Measurements from ENCODE around the gene MRPL58.

Gene MRPL58

GRCh38 chr17:75061055-75061438, 48.6 kb downstream of the MRPL58 start:
- H3K9ac ChIP-seq (ENCODE audit: low read depth, low read length), result no peak overlapping the region
- no peaks in the 10 kb centered on the region for H3K9me3 ChIP-seq (ENCODE audit: control insufficient read depth, insufficient read depth, low read length)
- no peaks in the 10 kb centered on the region for H3K27me3 ChIP-seq (ENCODE audit: control insufficient read depth, insufficient read depth, low read length)

GRCh38 chr17:75061618-75062017, 49.1 kb downstream of the MRPL58 start:
- H3K4me3 ChIP-seq (ENCODE audit: low read depth, low read length), result no peak overlapping the region
- no peaks in the 10 kb centered on the region for H3K4me1 ChIP-seq (ENCODE audit: control insufficient read depth, insufficient read depth, low read length)
- no peaks in the 10 kb centered on the region for H3K9me3 ChIP-seq (ENCODE audit: control insufficient read depth, insufficient read depth, low read length)
- H3K9ac ChIP-seq (ENCODE audit: low read depth, low read length), result no peak overlapping the region
- H3K27me3 ChIP-seq (ENCODE audit: control insufficient read depth, insufficient read depth, low read length), result no peaks in the 10 kb centered on the region
- peaks cover 47% of the 10 kb centered on the region for H3K36me3 ChIP-seq (ENCODE audit: control insufficient read depth, insufficient read depth, low read length)

More at GRCh38 chr17:75061055-75061438, 48.6 kb downstream of the MRPL58 start:
- no peak overlapping the region for H3K4me3 ChIP-seq (ENCODE audit: low read depth, low read length)
- peaks cover 47% of the 10 kb centered on the region for H3K36me3 ChIP-seq (ENCODE audit: control insufficient read depth, insufficient read depth, low read length)
- H3K4me1 ChIP-seq (ENCODE audit: control insufficient read depth, insufficient read depth, low read length), result no peaks in the 10 kb centered on the region

GRCh38 chr17:75063201-75063600, 50.7 kb downstream of the MRPL58 start:
- Histone ChIP-seq H3K36me3 (ENCODE audit: control insufficient read depth, insufficient read depth, low read length) (peaks cover 47% of the 10 kb centered on the region), H3K4me1 (ENCODE audit: control insufficient read depth, insufficient read depth, low read length) (no peaks in the 10 kb centered on the region), H3K27me3 (ENCODE audit: control insufficient read depth, insufficient read depth, low read length) (no peaks in the 10 kb centered on the region), H3K4me3 (ENCODE audit: low read depth, low read length) (no peak overlapping the region), H3K9me3 (ENCODE audit: control insufficient read depth, insufficient read depth, low read length) (no peaks in the 10 kb centered on the region), H3K9ac (ENCODE audit: low read depth, low read length) (no peak overlapping the region)

GRCh38 chr17:75063626-75064025, 51.2 kb downstream of the MRPL58 start:
- no peaks in the 10 kb centered on the region for H3K4me1 ChIP-seq (ENCODE audit: control insufficient read depth, insufficient read depth, low read length)
- H3K4me3 ChIP-seq (ENCODE audit: low read depth, low read length), result no peak overlapping the region
- H3K9ac ChIP-seq (ENCODE audit: low read depth, low read length), result no peak overlapping the region
- H3K9me3 ChIP-seq (ENCODE audit: control insufficient read depth, insufficient read depth, low read length), result no peaks in the 10 kb centered on the region
- H3K27me3 ChIP-seq (ENCODE audit: control insufficient read depth, insufficient read depth, low read length), result no peaks in the 10 kb centered on the region
- peaks cover 45% of the 10 kb centered on the region for H3K36me3 ChIP-seq (ENCODE audit: control insufficient read depth, insufficient read depth, low read length)

GRCh38 chr17:75064040-75064439, 51.6 kb downstream of the MRPL58 start:
- Histone ChIP-seq H3K4me1 (ENCODE audit: control insufficient read depth, insufficient read depth, low read length) (no peaks in the 10 kb centered on the region), H3K4me3 (ENCODE audit: low read depth, low read length) (no peak overlapping the region), H3K36me3 (ENCODE audit: control insufficient read depth, insufficient read depth, low read length) (peaks cover 45% of the 10 kb centered on the region), H3K9me3 (ENCODE audit: control insufficient read depth, insufficient read depth, low read length) (no peaks in the 10 kb centered on the region), H3K9ac (ENCODE audit: low read depth, low read length) (no peak overlapping the region), H3K27me3 (ENCODE audit: control insufficient read depth, insufficient read depth, low read length) (no peaks in the 10 kb centered on the region)

- H3K9ac ChIP-seq (ENCODE audit: low read depth, low read length), result no peak overlapping the region
- H3K27me3 ChIP-seq (ENCODE audit: control insufficient read depth, insufficient read depth, low read length), result no peaks in the 10 kb centered on the region
- no peaks in the 10 kb centered on the region for H3K9me3 ChIP-seq (ENCODE audit: control insufficient read depth, insufficient read depth, low read length)
- no peak overlapping the region for H3K4me3 ChIP-seq (ENCODE audit: low read depth, low read length)
- peaks cover 41% of the 10 kb centered on the region for H3K36me3 ChIP-seq (ENCODE audit: control insufficient read depth, insufficient read depth, low read length)
- no peaks in the 10 kb centered on the region for H3K4me1 ChIP-seq (ENCODE audit: control insufficient read depth, insufficient read depth, low read length)
Measured at GRCh38 chr17:75064460-75064859, 52.0 kb downstream of the MRPL58 start.

- H3K9me3 ChIP-seq (ENCODE audit: control insufficient read depth, insufficient read depth, low read length), result no peaks in the 10 kb centered on the region
- no peaks in the 10 kb centered on the region for H3K27me3 ChIP-seq (ENCODE audit: control insufficient read depth, insufficient read depth, low read length)
- no peaks in the 10 kb centered on the region for H3K4me1 ChIP-seq (ENCODE audit: control insufficient read depth, insufficient read depth, low read length)
- peaks cover 37% of the 10 kb centered on the region for H3K36me3 ChIP-seq (ENCODE audit: control insufficient read depth, insufficient read depth, low read length)
- H3K9ac ChIP-seq (ENCODE audit: low read depth, low read length), result no peak overlapping the region
- no peak overlapping the region for H3K4me3 ChIP-seq (ENCODE audit: low read depth, low read length)
Measured at GRCh38 chr17:75064867-75065561, 52.5 kb downstream of the MRPL58 start.

GRCh38 chr17:75065562-75066151, 53.2 kb downstream of the MRPL58 start:
- Histone ChIP-seq H3K9ac (ENCODE audit: low read depth, low read length) (no peak overlapping the region), H3K36me3 (ENCODE audit: control insufficient read depth, insufficient read depth, low read length) (peaks cover 37% of the 10 kb centered on the region), H3K27me3 (ENCODE audit: control insufficient read depth, insufficient read depth, low read length) (no peaks in the 10 kb centered on the region), H3K4me3 (ENCODE audit: low read depth, low read length) (no peak overlapping the region), H3K9me3 (ENCODE audit: control insufficient read depth, insufficient read depth, low read length) (no peaks in the 10 kb centered on the region), H3K4me1 (ENCODE audit: control insufficient read depth, insufficient read depth, low read length) (no peaks in the 10 kb centered on the region)

GRCh38 chr17:75067856-75068255, 55.4 kb downstream of the MRPL58 start:
- Histone ChIP-seq H3K36me3 (ENCODE audit: control insufficient read depth, insufficient read depth, low read length) (peaks cover 17% of the 10 kb centered on the region), H3K27me3 (ENCODE audit: control insufficient read depth, insufficient read depth, low read length) (no peaks in the 10 kb centered on the region), H3K4me3 (ENCODE audit: low read depth, low read length) (no peak overlapping the region), H3K9me3 (ENCODE audit: control insufficient read depth, insufficient read depth, low read length) (no peaks in the 10 kb centered on the region), H3K9ac (ENCODE audit: low read depth, low read length) (no peak overlapping the region), H3K4me1 (ENCODE audit: control insufficient read depth, insufficient read depth, low read length) (no peaks in the 10 kb centered on the region)

- H3K9me3 ChIP-seq (ENCODE audit: control insufficient read depth, insufficient read depth, low read length), result no peaks in the 10 kb centered on the region
- H3K9ac ChIP-seq (ENCODE audit: low read depth, low read length), result no peak overlapping the region
- peaks cover 8% of the 10 kb centered on the region for H3K36me3 ChIP-seq (ENCODE audit: control insufficient read depth, insufficient read depth, low read length)
- H3K4me3 ChIP-seq (ENCODE audit: low read depth, low read length), result no peak overlapping the region
- H3K27me3 ChIP-seq (ENCODE audit: control insufficient read depth, insufficient read depth, low read length), result no peaks in the 10 kb centered on the region
- no peaks in the 10 kb centered on the region for H3K4me1 ChIP-seq (ENCODE audit: control insufficient read depth, insufficient read depth, low read length)
Measured at GRCh38 chr17:75068750-75069149, 56.3 kb downstream of the MRPL58 start.

GRCh38 chr17:75069783-75070182, 57.3 kb downstream of the MRPL58 start:
- no peaks in the 10 kb centered on the region for H3K9me3 ChIP-seq (ENCODE audit: control insufficient read depth, insufficient read depth, low read length)
- no peak overlapping the region for H3K4me3 ChIP-seq (ENCODE audit: low read depth, low read length)
- no peaks in the 10 kb centered on the region for H3K4me1 ChIP-seq (ENCODE audit: control insufficient read depth, insufficient read depth, low read length)
- no peaks in the 10 kb centered on the region for H3K36me3 ChIP-seq (ENCODE audit: control insufficient read depth, insufficient read depth, low read length)
- H3K9ac ChIP-seq (ENCODE audit: low read depth, low read length), result no peak overlapping the region
- H3K27me3 ChIP-seq (ENCODE audit: control insufficient read depth, insufficient read depth, low read length), result no peaks in the 10 kb centered on the region
